ENCODE data around the gene RABL6.
"Not testable (repeated sequence)": the region's sequence is repeated elsewhere in the genome, so short reads cannot be mapped to it uniquely, and the experiment has no call there.

Gene RABL6

DNA sequence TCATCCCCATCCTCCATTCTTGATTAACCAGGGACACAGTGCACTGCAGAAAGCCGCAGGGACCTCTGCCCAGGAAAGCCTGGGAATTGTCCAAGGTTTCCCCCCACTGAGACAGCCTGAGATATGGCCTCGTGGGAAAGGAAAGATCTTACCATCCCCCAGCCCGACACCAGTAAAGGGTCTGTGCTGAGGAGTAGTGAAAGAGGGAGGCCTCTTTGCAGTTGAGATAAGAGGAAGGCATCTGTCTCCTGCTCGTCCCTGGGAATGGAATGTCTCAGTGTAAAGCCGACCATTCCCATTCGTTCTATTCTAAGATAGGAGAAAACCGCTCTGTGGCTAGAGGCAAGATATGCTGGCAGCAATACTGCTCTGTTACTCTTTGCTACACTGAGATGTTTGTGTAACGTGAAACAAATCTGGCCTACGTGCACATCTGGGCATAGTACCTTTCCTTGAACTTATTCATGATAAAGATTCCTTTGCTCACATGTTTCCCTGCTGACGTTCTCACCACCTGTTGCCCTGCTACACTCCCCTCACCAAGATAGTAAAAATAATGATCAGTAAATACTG, 10.9 kb upstream of the RABL6 start:
- DNase-seq: not testable (repeated sequence)

DNA sequence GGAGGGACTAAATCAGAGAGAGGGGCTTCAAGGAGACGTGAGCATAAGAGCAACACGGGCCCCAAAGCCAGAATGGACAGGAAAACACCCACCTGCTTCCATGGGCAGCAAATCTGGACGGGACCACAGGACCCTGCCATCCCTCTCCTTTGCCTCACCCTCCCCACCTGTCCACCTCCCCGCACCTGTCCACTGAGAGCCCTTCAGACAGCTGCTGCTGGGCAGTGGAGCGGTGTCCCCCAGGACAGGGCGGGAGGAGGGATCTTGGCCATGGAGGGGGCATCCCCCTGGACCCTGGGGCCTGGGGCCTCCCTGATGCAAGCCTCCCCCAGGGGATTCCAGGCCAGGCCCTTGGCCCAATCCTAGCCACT, 9.1 kb upstream of the RABL6 start:
- DNase-seq: no peak

- DNase-seq: no peak
Observed at GRCh38 chr9:136799079-136799853, 8.5 kb upstream of the RABL6 start.

DNA sequence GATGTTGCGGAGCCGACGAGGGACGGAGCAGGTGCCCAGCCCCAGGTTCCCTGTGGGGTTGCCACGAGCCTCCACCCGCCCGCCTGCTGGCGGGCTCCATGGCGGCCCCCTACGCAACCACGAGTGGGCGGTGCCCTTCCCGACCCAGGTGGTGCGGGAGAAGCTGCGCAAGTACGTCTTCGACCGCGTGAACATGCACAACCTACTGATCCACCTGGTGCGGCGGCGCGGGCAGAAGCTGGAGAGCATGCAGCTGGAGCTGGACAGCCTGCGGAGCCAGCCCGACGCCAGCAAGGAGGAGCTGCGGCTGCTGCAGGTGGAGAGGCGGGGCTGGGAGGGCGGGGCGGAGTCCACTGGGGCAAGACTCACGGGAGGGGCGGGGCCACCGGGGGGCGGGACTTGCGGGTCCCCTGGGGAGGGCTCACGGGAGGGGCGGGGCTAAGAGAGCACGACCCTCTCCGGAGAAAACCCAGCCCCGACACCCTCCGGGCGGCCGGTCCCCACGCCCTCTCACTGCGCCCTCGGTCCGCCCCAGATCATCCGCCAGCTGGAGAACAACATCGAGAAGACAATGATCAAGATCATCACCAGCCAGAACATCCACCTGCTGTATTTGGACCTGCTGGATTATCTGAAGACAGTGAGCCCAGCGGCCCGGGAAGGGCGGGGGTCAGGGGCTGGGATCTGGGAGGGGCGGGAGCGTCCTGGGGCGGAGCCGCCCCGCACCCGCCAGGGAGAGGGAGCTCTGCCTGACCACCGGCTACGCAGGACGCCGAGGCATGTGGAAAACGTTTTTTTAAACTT, 7.7 kb upstream of the RABL6 start:
- DNase-seq: peak; percentile 84 to 94 (median 88)

- no peak for DNase-seq
Observed at GRCh38 chr9:136802321-136802720, 5.4 kb upstream of the RABL6 start.

- DNase-seq: not testable (repeated sequence)
Observed at GRCh38 chr9:136803009-136803550, 4.7 kb upstream of the RABL6 start.

DNA sequence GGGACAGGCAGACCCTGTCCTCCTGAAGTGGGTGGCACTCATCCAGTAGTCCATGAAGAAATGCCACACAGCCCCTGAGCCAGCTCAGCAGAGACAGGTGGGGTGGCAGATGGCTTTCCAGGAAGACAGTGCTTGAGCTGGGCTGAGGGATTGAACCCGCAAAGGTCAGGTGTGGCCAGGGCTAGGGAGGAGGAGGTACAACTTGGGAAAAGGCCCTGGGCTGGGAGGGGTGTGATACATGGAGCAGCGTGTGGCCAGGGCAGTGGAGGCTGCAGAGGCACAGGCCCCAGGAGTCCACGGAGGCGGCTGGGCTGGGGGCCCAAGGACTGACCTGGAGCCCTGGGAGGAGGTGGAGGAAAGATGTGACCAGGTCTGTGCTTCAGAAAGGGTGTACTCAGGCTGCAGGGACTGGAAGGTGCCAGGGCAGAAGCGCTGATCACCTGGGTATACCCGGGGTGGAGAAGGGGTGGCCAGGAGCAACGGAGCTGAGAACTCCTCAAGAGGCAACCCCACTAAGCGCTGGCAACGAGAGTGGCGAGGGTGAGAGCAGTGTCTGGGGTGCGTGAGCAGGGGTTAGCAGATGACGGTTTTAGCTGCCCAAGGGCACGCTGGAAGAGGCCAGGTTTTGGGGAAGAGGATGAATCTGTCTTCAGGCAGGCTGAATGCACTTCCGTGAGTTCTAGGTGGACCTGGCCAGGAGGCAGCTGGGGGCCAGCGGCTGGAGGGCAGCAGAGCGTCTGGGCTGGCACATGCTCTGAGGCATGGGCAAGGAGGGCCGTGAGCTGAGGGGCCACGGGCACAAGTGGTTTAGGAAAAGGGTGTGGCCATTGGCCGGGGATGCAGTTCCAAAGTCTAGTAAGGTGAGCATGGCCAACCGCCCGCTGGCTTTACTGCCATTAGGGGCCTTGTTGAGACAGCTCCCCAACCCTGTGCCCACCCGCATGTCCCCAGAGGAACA, 3.9 kb upstream of the RABL6 start:
- DNase-seq: no peak

DNA sequence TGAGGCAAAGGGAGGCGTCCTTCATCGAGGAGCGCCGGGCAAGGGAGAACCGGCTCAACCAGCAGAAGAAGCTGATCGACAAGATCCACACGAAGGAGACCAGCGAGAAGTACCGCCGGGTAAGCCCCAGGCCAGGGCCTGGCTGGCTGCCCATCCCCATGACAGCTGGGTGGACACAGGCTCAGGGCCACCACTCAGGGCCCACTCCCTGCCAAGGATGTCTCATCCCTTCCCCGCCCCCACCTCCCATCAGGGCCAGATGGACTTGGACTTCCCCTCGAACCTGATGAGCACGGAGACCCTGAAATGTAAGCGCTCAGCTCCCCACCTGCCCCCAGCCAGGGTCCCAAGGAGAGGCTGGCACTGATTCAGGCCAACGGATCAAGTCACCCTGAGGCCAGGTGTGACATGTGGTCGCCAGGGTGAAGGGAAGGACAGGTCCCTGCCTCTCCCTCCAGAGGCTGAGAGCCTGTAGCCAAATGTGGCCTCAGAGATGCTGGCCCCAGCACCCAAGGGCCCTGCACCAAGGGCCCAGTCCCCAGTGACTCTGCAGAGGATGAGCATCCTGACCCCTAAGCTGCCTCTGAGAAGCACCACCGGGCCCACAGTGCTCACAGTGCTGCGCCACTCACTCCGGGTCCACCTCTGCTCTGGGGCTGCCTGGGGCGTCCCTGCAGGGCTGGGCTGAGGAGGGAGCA, 3.1 kb upstream of the RABL6 start:
- DNase-seq: no peak

GRCh38 chr9:136805207-136805740, 2.5 kb upstream of the RABL6 start:
- DNase-seq: no peak

- DNase-seq: no peak
Observed at GRCh38 chr9:136806067-136806466, 1.7 kb upstream of the RABL6 start.

DNA sequence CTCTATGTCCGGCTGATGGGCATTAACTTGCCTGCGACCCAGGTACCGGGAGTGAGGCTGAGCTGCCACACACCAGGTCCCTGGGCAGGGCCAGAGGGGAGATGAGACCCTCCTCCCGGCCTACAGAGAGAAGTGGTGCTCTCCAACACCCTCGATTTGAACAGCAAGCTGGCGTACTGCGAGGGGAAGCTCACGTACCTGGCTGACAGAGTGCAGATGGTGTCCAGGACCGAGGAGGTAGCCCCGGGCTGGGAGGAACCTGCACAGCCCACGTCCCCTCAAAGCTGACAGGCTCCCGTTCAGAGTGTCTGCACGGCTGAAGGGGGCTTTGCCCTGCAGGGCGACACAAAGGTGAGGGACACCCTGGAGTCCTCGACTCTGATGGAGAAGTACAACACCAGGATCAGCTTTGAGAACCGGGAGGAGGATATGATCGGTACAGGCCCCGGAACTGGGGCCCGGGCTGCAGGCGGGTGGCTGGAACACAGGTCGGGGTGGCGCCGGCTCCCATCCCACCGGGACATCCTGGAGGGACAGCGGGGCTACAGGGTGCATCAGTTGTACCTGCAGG, 1.0 kb upstream of the RABL6 start:
- no peak for DNase-seq

DNA sequence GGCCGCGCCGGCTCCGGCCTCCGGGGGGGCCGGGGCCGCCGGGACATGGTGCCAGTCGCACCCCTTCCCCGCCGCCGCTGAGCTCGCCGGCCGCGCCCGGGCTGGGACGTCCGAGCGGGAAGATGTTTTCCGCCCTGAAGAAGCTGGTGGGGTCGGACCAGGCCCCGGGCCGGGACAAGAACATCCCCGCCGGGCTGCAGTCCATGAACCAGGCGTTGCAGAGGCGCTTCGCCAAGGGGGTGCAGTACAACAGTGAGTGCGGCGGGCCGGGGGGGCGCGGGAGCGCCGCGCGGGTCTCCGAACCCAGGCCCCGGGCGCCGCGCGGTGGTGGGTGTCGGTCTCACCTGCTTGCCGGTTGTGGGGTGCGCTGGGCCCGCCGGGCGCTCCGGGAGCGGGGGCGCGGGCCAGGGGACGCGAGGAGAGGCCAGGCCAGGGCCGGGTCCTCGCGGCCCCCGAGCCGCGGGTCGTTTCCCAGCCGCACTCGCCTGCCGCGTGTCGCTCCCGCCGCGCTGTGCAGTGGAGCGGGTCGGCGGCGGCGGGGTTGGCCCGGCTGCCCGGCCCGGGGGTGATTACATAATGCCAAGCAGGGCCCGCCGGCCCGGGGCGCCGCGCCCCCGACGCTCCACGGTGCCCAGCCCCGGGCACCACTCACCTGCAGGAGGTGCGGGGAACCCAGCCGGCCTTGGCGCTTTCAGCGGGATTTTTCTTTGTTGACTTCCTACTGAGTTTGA, 492 bp downstream of the RABL6 start:
- DNase-seq: peak in 2 of 4 experiments; percentile 19 to 28

DNA sequence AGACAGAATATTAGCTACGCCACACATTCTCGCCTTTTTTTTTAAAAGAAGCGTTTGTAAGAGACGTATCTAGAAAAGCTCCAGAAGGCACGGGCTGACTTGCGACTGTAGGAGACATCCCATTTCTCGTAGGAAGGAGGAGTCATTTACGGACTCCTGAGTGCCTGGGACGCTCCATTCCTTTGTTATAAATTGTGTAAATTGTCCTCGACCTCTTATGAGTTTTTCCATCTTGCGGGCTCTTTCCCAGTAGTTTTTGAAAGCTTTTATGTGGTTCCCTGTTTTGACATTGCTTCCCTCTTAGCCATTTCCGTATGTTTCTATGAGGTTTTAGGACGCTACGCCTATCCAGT, 1.0 kb downstream of the RABL6 start:
- no peak for DNase-seq

- DNase-seq: no peak
Observed at GRCh38 chr9:136814725-136815421, 7.1 kb downstream of the RABL6 start.

GRCh38 chr9:136815422-136815782, 7.7 kb downstream of the RABL6 start:
- no peak for DNase-seq

DNA sequence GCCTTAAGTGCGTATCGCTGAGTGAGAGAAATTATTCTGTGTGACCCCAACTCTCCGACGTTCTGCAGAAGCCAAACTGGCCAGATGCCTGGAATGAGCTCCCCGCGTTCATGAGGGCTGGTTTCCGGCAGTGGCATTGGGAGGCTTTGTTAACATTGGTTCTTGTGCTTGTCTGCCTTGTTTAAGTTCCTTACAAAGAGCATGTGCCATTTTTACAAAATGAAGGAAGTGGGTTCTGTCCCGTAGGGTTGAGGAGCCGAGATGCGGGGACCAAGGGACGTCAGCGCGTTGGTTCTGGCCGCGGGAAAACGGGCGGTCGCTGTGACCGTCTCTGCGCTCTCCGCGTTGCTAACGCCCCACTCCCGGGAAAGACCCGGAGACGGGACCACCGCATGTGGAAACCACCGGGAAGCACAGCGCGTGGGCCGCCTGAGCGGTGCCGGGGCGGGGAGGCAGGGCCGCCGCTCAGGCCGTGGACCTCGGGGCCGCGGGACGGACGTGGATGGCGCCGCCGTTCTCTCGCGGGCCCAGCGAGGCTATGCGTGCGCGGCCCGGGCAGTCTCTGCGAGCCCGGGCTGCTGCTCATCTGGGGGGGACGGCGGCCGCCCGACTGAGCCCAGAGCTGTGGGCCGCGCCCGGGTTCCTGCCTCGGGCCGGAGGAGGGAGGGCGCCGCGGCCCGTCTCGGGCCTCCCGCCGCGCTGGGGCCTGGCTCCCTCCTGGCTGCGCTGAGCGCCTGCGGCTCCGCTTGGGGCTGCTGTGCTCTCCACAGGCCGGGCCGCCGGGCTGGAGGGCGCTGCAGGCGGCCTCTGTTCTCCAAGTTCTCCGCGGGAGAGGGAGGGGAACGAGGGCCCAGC, 13.4 kb downstream of the RABL6 start:
- DNase-seq: no peak

DNA sequence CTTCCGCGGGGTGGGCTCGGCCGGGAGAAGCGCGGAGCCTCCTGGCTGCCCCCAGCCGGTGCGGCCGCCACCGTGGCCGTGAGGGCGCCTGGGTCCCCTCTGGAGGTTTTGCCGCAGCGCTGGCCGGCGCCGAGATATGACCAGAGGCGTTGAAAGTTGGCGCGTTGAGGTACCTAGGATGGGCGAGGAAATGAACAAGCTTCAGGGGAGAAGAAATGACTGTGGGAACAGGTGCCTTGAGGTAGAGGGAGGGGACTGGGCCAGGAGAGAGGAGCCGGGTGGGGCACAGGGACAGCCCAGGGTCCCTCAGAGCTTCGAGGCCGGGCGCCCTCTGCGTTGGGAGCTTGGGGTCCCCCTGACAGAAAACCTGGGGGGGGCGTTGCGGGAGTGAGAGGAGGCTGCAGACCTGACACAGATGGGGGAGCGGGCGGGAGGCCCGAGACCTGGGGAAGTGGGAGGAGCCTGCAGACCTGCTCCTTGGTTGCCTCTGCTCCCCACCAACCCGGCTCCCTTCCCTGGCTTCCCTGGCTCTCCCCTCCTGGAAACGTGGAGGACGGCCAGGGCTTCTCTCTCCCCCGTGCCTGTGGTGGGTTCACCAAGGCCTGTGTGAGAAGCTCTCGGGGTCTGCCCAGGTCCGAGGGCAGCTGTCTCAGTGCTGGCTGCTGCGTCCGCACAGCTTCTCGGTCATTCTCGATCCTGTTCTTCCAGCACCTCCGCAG, 14.2 kb downstream of the RABL6 start:
- DNase-seq: no peak

All from activated CD4-positive, CD25-positive, alpha-beta regulatory T cell (primary cell).